Ascending aorta (tissue), 2 donors: ENCODE results near the gene PAPPA2. TPM values are rescaled to one million over a fixed set of nuclear protein-coding genes. Genes with fewer than 3 reads are reported as not detected.
A peak's percentile ranks its signal among the peaks of the same experiment; 100 is the strongest.
"Not testable (repeated sequence)": the region's sequence is repeated elsewhere in the genome, so short reads cannot be mapped to it uniquely, and the experiment has no call there.

ENCODE experiments used
- DNase-seq, 2 donors: peaks; one replicate each; pipeline ENCODE4 v3.0.0-alpha.2; 2019; ENCODE audit warnings: low spot score in 2 of 2
- H3K27ac ChIP-seq, 2 donors: fragments of 200-600 bp; sonication (generic); one replicate each; pipeline ENCODE4 v1.5.1; 2016 to 2017; ENCODE audit warnings: mild to moderate bottlenecking in 1 of 2
- H3K27me3 ChIP-seq: fragments of 200-600 bp; sonication (generic); one replicate; pipeline ENCODE4 v1.5.1; 2017
- H3K36me3 ChIP-seq, 2 donors: fragments of 200-600 bp; sonication (generic); one replicate each; pipeline ENCODE4 v1.5.1; 2016
- H3K4me1 ChIP-seq, 2 donors: fragments of 200-600 bp; sonication (generic); one replicate each; pipeline ENCODE4 v1.5.1; 2016 to 2017; ENCODE audit warnings: mild to moderate bottlenecking in 1 of 2
- H3K4me3 ChIP-seq, 2 donors: fragments of 200-600 bp; sonication (generic); one replicate each; pipeline ENCODE4 v1.5.1; 2016 to 2017; ENCODE audit warnings: mild to moderate bottlenecking in 1 of 2
- H3K9me3 ChIP-seq, 2 donors: fragments of 200-600 bp; sonication (generic); one replicate each; pipeline ENCODE4 v1.5.1; 2016
- CTCF ChIP-seq, 3 experiments: fragments of 200-600 bp in 2 of 3; fragments of 450-650 bp in 1 of 3; sonication (generic) in 2 of 3; IDR thresholded peaks; one replicate each; pipeline ENCODE4 v1.5.1; 2016 to 2019; ENCODE audit warnings: antibody characterized with exemption in 3 of 3, mild to moderate bottlenecking in 1 of 3, moderate library complexity in 1 of 3
- intact Hi-C: fragments of 100-400 bp; cut with DNase I; formaldehyde crosslinking; loops from one replicate; pipeline ENCODE4 v1.15.1; 2023
- total RNA-seq: library from RNA; depleted of rRNA; stranded (reverse); fragments of >200 nt; gene quantifications from one replicate; pipeline ENCODE4 v1.1.0, GENCODE V29; 2016

The PAPPA2 gene
- total RNA-seq, 1 donor from 2014 or later, result 2.9 TPM

DNA sequence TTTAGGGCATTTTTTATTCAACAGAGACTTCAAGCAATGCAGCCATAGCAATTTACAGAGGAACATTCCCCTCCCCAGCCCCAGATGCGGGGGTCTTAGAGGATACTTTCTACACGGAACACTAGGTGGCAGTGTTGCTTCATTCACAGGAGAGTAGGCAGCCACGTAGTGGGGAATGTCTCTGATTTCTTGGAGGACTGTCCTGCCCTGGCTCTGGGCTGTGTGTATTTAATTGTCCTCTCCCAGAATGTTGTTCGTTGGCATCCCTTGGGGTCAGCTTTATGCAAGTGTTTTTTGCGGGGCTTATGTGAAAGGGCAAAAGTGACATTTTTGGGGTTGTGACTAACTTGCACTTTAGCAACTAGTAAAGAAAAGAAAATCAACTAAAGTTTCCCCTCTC is 96.9 kb downstream of the PAPPA2 start:
- DNase-seq, result peak in 1 of 2 donors; percentile 82
- Histone ChIP-seq H3K36me3 (no peaks in the 10 kb centered on the region), H3K4me3 (peak overlapping the region in 1 of 2 donors; percentile 11), H3K27me3 (no peaks in the 10 kb centered on the region), H3K27ac (peak overlapping the region; percentile 53 to 65), H3K4me1 (peaks cover 3 to 15% of the 10 kb centered on the region in 2 donors), H3K9me3 (no peaks in the 10 kb centered on the region)
- TF ChIP-seq CTCF (IDR thresholded peaks at IDR 0.05), result peak; percentile 79 to 98 (median 84)
- intact Hi-C loops, result loop anchor here (1.0 to 5.0 kb wide), 6 partner anchors 96 to 1368 kb away; partner anchors contain the start of gene KIAA0040

DNA sequence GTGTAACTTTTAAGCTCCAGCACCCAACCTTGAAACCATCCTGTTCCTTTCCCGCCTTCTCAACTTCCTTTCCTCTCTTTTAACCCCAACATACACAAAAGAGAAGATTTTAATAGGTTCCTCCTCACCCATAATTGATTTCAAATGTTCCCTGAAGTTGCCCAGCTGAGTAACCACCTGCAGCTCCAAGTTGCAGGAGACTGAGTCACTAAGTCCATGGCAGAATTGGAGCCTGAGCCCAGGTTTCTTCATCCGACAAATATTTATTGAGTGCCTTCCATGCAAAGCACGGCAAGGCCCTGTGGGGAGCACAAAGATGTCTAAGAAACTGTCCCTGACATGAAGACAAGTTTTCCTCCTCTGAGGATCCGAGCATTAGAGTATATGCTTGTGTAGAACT is 97.7 kb downstream of the PAPPA2 start:
- no peaks in the 10 kb centered on the region for H3K9me3 ChIP-seq
- TF ChIP-seq CTCF (IDR thresholded peaks at IDR 0.05), result no peak
- H3K27me3 ChIP-seq, result no peaks in the 10 kb centered on the region
- no peak overlapping the region for H3K4me3 ChIP-seq
- no peak for DNase-seq
- intact Hi-C loops, result loop anchor here (1.0 to 5.0 kb wide), 4 partner anchors 96 to 1368 kb away; partner anchors contain the start of gene KIAA0040
- peaks cover 3 to 16% of the 10 kb centered on the region in 2 donors for H3K4me1 ChIP-seq
- peak overlapping the region; percentile 53 to 65 for H3K27ac ChIP-seq
- H3K36me3 ChIP-seq, result no peaks in the 10 kb centered on the region

DNA sequence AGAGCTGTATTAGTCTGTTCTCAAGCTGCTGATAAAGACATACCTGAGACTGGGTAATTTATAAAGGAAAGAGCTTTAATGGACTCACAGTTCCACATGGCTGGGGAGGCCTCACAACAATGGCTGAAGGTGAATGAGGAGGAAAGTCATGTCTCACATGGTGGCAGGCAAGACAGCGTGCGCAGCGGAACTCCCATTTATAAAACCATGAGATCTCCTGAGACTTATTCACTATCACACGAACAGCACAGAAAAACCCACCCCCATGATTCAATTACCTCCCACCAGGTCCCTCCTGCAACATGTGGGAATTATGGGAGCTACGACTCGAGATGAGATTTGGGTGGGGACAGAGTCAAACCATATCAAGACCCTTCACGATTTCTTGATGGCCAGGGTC is 98.8 kb downstream of the PAPPA2 start:
- H3K36me3 ChIP-seq, DNase-seq: not testable (repeated sequence)

GRCh38 chr1:176566004-176566975 is 103.3 kb downstream of the PAPPA2 start:
- TF ChIP-seq CTCF (IDR thresholded peaks at IDR 0.05), result no peak
- Histone ChIP-seq H3K4me3 (no peak overlapping the region), H3K27ac (peak overlapping the region; percentile 37 to 51), H3K27me3 (no peaks in the 10 kb centered on the region), H3K4me1 (peaks cover 3 to 25% of the 10 kb centered on the region in 2 donors), H3K36me3 (no peaks in the 10 kb centered on the region), H3K9me3 (no peaks in the 10 kb centered on the region)
- intact Hi-C loops, result no loop called here
- DNase-seq, result no peak

More for the DNA sequence above, 98.8 kb downstream of the PAPPA2 start:
- H3K27me3 ChIP-seq, H3K9me3 ChIP-seq, H3K4me3 ChIP-seq: not testable (repeated sequence)
- intact Hi-C loops, result loop anchor here (5.0 kb wide), 1 partner anchor 1369 kb away; the partner anchor contains the start of gene KIAA0040
- H3K4me1 ChIP-seq, result peaks cover 6 to 27% of the 10 kb centered on the region in 2 donors
- peak overlapping the region in 1 of 2 donors; percentile 65 for H3K27ac ChIP-seq

- peak overlapping the region; percentile 37 to 38 for H3K27ac ChIP-seq
- no peaks in the 10 kb centered on the region for H3K27me3 ChIP-seq
- no peaks in the 10 kb centered on the region for H3K36me3 ChIP-seq
- H3K9me3 ChIP-seq, result no peaks in the 10 kb centered on the region
- H3K4me3 ChIP-seq, result no peak overlapping the region
- H3K4me1 ChIP-seq, result peaks cover 3 to 24% of the 10 kb centered on the region in 2 donors
- no peak for TF ChIP-seq CTCF (IDR thresholded peaks at IDR 0.05)
- no peak for DNase-seq
- intact Hi-C loops, result no loop called here
Observed at GRCh38 chr1:176567190-176567794, 104.3 kb downstream of the PAPPA2 start.
